ENCODE data around the gene CD96.

- TF ChIP-seq EZH2 (IDR thresholded peaks at IDR 0.05; ENCODE audit: low read length, missing control alignments) (no peak), CTCF (conservative IDR thresholded peaks at IDR 0.05 in 1 of 2, IDR thresholded peaks at IDR 0.05 in 1 of 2; ENCODE audit: low read depth in 1 of 2, low read length in 2 of 2) (no peak)
These were observed 37.5 kb downstream of the CD96 start for GRCh38 chr3:111579495-111579894.
